Measurements from ENCODE around the gene FAM117A. TPM values are rescaled to one million over a fixed set of nuclear protein-coding genes. Genes with fewer than 3 reads are reported as not detected.

FAM117A gene
- total and polyA plus RNA-seq, 10 of the 15 experiments (the other 5 are each of a cell fraction or from before 2014, with no cell fraction given), result 2.1 to 29.6 (median 20.0) TPM

GRCh38 chr17:49688848-49689247 is 75.1 kb downstream of the FAM117A start:
- ChIA-PET CTCF (interaction anchor here (0.6 to 21.7 kb wide), 4 partner anchors 9 to 131 kb away, joined by 3 to 483 read pairs (median 4); partner anchors contain the start of gene NXPH3), SMC1A (ENCODE audit: uncharacterized antibody, unreplicated experiment) (interaction anchor here (0.7 to 1.4 kb wide), 2 partner anchors 8 to 22 kb away, joined by 3 to 5 read pairs; no protein-coding TSS in a partner anchor), POLR2A (interaction anchor here (0.5 kb wide), 1 partner anchor 82 kb away, joined by 5 read pairs; no protein-coding TSS in a partner anchor), RAD21 (ENCODE audit: unreplicated experiment) (interaction anchor here (3.1 kb wide), 1 partner anchor 119 kb away, joined by 14 read pairs; no protein-coding TSS in a partner anchor)
- intact Hi-C loops (cut with micrococcal nuclease; ENCODE audit: unreplicated experiment) (no loop called here), in situ Hi-C loops (cut with MboI) (no loop called here)
- ATAC-seq (no peak), DNase-seq (ENCODE audit: low read depth, low spot score) (no peak), FAIRE-seq (no peak)
- H4K20me1 ChIP-seq (ENCODE audit: control insufficient read depth, insufficient read depth), result no peaks in the 10 kb centered on the region
- no peak overlapping the region for H2AFZ ChIP-seq (ENCODE audit: control insufficient read depth, low read depth, low read length)
- no TSS peak for BruUV-seq (replicated peaks)
- 63% methylated on average over 4 of the region's 4 CpGs for WGBS (ENCODE audit: insufficient coverage, insufficient replicate concordance, low lambda C conversion rate, missing lambda C conversion rate)
- H3K4me2 ChIP-seq (ENCODE audit: control insufficient read depth, insufficient read depth), result no peak overlapping the region
- no peaks in the 10 kb centered on the region for H3K79me2 ChIP-seq (ENCODE audit: control insufficient read depth, insufficient read depth, low read length)
- no peaks in the 10 kb centered on the region for H3K36me3 ChIP-seq (ENCODE audit: control insufficient read depth in 2 of 2, insufficient read depth in 2 of 2, low read length in 1 of 2)
- no peaks in the 10 kb centered on the region for H3K27me3 ChIP-seq (replicated peaks in 1 of 2; ENCODE audit: control insufficient read depth in 2 of 2, insufficient read depth in 2 of 2, low read length in 1 of 2)
- TF ChIP-seq EZH2 (IDR thresholded peaks at IDR 0.05; ENCODE audit: borderline replicate concordance, control insufficient read depth, low read depth, low read length) (no peak), RCOR1 (conservative IDR thresholded peaks at IDR 0.05; ENCODE audit: low read depth, low read length) (no peak), SPI1 (IDR thresholded peaks at IDR 0.05; ENCODE audit: borderline replicate concordance, insufficient read depth, low read depth, low read length) (no peak), USF1 (IDR thresholded peaks at IDR 0.05; ENCODE audit: borderline replicate concordance, extremely low read length, insufficient read depth, low read depth, low read length) (no peak), NFXL1 (IDR thresholded peaks at IDR 0.05; ENCODE audit: borderline replicate concordance) (no peak), TAF1 (IDR thresholded peaks at IDR 0.05; ENCODE audit: borderline replicate concordance, low read depth, low read length) (no peak), PAX8 (IDR thresholded peaks at IDR 0.05) (no peak), KLF5 (IDR thresholded peaks at IDR 0.05; ENCODE audit: partially characterized antibody) (no peak), MAX (IDR thresholded peaks at IDR 0.05; ENCODE audit: low read depth, low read length) (no peak), IRF5 (IDR thresholded peaks at IDR 0.05; ENCODE audit: borderline replicate concordance) (no peak)
- TF ChIP-seq, protein P1, sequence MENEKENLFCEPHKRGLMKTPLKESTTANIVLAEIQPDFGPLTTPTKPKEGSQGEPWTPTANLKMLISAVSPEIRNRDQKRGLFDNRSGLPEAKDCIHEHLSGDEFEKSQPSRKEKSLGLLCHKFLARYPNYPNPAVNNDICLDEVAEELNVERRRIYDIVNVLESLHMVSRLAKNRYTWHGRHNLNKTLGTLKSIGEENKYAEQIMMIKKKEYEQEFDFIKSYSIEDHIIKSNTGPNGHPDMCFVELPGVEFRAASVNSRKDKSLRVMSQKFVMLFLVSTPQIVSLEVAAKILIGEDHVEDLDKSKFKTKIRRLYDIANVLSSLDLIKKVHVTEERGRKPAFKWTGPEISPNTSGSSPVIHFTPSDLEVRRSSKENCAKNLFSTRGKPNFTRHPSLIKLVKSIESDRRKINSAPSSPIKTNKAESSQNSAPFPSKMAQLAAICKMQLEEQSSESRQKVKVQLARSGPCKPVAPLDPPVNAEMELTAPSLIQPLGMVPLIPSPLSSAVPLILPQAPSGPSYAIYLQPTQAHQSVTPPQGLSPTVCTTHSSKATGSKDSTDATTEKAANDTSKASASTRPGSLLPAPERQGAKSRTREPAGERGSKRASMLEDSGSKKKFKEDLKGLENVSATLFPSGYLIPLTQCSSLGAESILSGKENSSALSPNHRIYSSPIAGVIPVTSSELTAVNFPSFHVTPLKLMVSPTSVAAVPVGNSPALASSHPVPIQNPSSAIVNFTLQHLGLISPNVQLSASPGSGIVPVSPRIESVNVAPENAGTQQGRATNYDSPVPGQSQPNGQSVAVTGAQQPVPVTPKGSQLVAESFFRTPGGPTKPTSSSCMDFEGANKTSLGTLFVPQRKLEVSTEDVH (IDR thresholded peaks at IDR 0.05; ENCODE audit: low read depth, partially characterized antibody), result no peak
- no peaks in the 10 kb centered on the region for H3K9me3 ChIP-seq (replicated peaks; ENCODE audit: control insufficient read depth, insufficient read depth, low read length)
- H3K4me1 ChIP-seq (ENCODE audit: control insufficient read depth, insufficient read depth, low read length), result no peaks in the 10 kb centered on the region
- H3K27ac ChIP-seq (ENCODE audit: control insufficient read depth, insufficient read depth), result no peak overlapping the region
- H3K9ac ChIP-seq (ENCODE audit: control insufficient read depth, insufficient read depth, low read length), result no peak overlapping the region
- no peak overlapping the region for H3K4me3 ChIP-seq

Data from GM12878 (cell line).